CD4-positive, alpha-beta T cell treated with Interleukin-2 at 100 ng/mL for 4 hours (primary cell): ENCODE measurements around the gene UPK1A.
"Not testable (repeated sequence)": the region's sequence is repeated elsewhere in the genome, so short reads cannot be mapped to it uniquely, and the experiment has no call there.

Experiments
- DNase-seq: peaks from one replicate; pipeline ENCODE4 v3.0.0-alpha.2; 2020; ENCODE audit warnings: low spot score

The UPK1A gene

GRCh38 chr19:35718345-35719041 is 52.2 kb downstream of the UPK1A start:
- DNase-seq, result peak; percentile 19

GRCh38 chr19:35719402-35720162 is 53.3 kb downstream of the UPK1A start:
- no peak for DNase-seq

GRCh38 chr19:35720163-35720524 is 53.8 kb downstream of the UPK1A start:
- DNase-seq, result no peak

GRCh38 chr19:35720648-35721047 is 54.3 kb downstream of the UPK1A start:
- DNase-seq, result no peak

GRCh38 chr19:35721374-35721773 is 55.1 kb downstream of the UPK1A start:
- no peak for DNase-seq

GRCh38 chr19:35722461-35722860 is 56.1 kb downstream of the UPK1A start:
- DNase-seq, result no peak

- no peak for DNase-seq
These were observed 56.6 kb downstream of the UPK1A start for GRCh38 chr19:35722897-35723296.

- DNase-seq, result no peak
These were observed 57.4 kb downstream of the UPK1A start for GRCh38 chr19:35723671-35724070.

- not testable (repeated sequence) for DNase-seq
These were observed 57.8 kb downstream of the UPK1A start for GRCh38 chr19:35724132-35724531.

- no peak for DNase-seq
These were observed 58.2 kb downstream of the UPK1A start for GRCh38 chr19:35724560-35724959.

- DNase-seq, result no peak
These were observed 59.0 kb downstream of the UPK1A start for GRCh38 chr19:35725216-35725861.

GRCh38 chr19:35727053-35727955 is 61.0 kb downstream of the UPK1A start:
- DNase-seq, result no peak
